HEK293T (cell line): ENCODE data around the gene HIF3A.

Experiments
- ARNT ChIP-seq: fragments of 450-650 bp; IDR thresholded peaks from 2 replicates; pipeline ENCODE4 v1.6.1; 2017; ENCODE audit warnings: mild to moderate bottlenecking
- BHLHE40 ChIP-seq: fragments of 450-650 bp; IDR thresholded peaks from 2 replicates; pipeline ENCODE4 v1.6.1; 2016; ENCODE audit warnings: mild to moderate bottlenecking, moderate library complexity, borderline replicate concordance
- CTBP1 ChIP-seq: fragments of 450-650 bp; IDR thresholded peaks from 2 replicates; pipeline ENCODE4 v1.6.1; 2016; ENCODE audit warnings: borderline replicate concordance
- ELF4 ChIP-seq: fragments of 450-650 bp; IDR thresholded peaks from 2 replicates; pipeline ENCODE4 v1.6.1; 2017; ENCODE audit warnings: antibody characterized with exemption
- FOXM1 ChIP-seq: fragments of 450-650 bp; IDR thresholded peaks from 2 replicates; pipeline ENCODE4 v1.6.1; 2017; ENCODE audit warnings: mild to moderate bottlenecking, borderline replicate concordance
- L3MBTL2 ChIP-seq: fragments of 450-650 bp; conservative IDR thresholded peaks from 2 replicates; pipeline ENCODE4 v1.6.1; 2016; ENCODE audit warnings: mild to moderate bottlenecking
- LEF1 ChIP-seq: fragments of 450-650 bp; IDR thresholded peaks from 2 replicates; pipeline ENCODE4 v1.6.1; 2017; ENCODE audit warnings: mild to moderate bottlenecking, borderline replicate concordance
- PKNOX1 ChIP-seq: fragments of 450-650 bp; IDR thresholded peaks from 2 replicates; pipeline ENCODE4 v1.6.1; 2016
- SP1 ChIP-seq: fragments of 450-650 bp; IDR thresholded peaks from 2 replicates; pipeline ENCODE4 v1.6.1; 2017
- SUZ12 ChIP-seq: fragments of 450-650 bp; IDR thresholded peaks from 2 replicates; pipeline ENCODE4 v1.6.1; 2016; ENCODE audit warnings: mild to moderate bottlenecking
- TARDBP ChIP-seq: fragments of 450-650 bp; IDR thresholded peaks from 2 replicates; pipeline ENCODE4 v1.6.1; 2016

GRCh38 chr19:46256855-46257254 lies 40.0 kb upstream of the HIF3A start:
- TF ChIP-seq ELF4, result no peak
- no peak for TF ChIP-seq CTBP1
- TF ChIP-seq SUZ12, result no peak
- TF ChIP-seq SP1, result no peak
- no peak for TF ChIP-seq FOXM1
- no peak for TF ChIP-seq L3MBTL2
- no peak for TF ChIP-seq LEF1
- TF ChIP-seq TARDBP, result no peak
- no peak for TF ChIP-seq ARNT
- TF ChIP-seq BHLHE40, result no peak
- TF ChIP-seq PKNOX1, result no peak
